Measurements from ENCODE around the gene LRIT3. TPM values are rescaled to one million over a fixed set of nuclear protein-coding genes. Genes with fewer than 3 reads are reported as not detected.
A peak's percentile ranks its signal among the peaks of the same experiment; 100 is the strongest.

The LRIT3 gene
- total and polyA plus RNA-seq, 2 of the 4 experiments (the other 2 are of a cell fraction), result 0.02 TPM; not detected in 1

GRCh38 chr4:109815151-109816081 is 32.5 kb upstream of the LRIT3 start, which contains the start of gene GAR1:
TSS of gene GAR1 (plus strand) at chr4:109815762. CDS start at chr4:109816165, 403 bp downstream.
- H2AFZ ChIP-seq (replicated peaks; ENCODE audit: low read length, poor library complexity), result peak within 1 kb of the TSS; percentile 97
- peak within 1 kb of the TSS; percentile 31; the same call in 1 of the 3 replicates for H2BK15ac ChIP-seq (ENCODE audit: low read depth, low read length)
- H4K5ac ChIP-seq (ENCODE audit: low read depth, low read length), result peak within 1 kb of the TSS; percentile 84
- H3K36me3 ChIP-seq (ENCODE audit: control insufficient read depth, insufficient read depth, low read length), result no peaks in the 10 kb centered on the region; the same call in 1 of the 2 replicates
- H2BK20ac ChIP-seq (ENCODE audit: low read depth, low read length), result no peak within 1 kb of the TSS
- no peaks in the 10 kb centered on the region for H4K20me1 ChIP-seq (ENCODE audit: insufficient read depth, low read length)
- peak within 1 kb of the TSS; percentile 45; the same call in 1 of the 2 replicates for H2BK120ac ChIP-seq (ENCODE audit: low read depth, low read length)
- H3K9ac ChIP-seq (ENCODE audit: low read depth, low read length), result peak within 1 kb of the TSS; percentile 95
- peak within 1 kb of the TSS; percentile 90 for H2AK5ac ChIP-seq (ENCODE audit: low read depth, low read length)
- peak within 1 kb of the TSS; percentile 93 for H3K4ac ChIP-seq (ENCODE audit: low read depth, low read length)
- H3K27ac ChIP-seq (ENCODE audit: insufficient read depth, low read length), result peak within 1 kb of the TSS; percentile 78
- H2BK5ac ChIP-seq (ENCODE audit: low read depth, low read length, poor library complexity, severe bottlenecking), result peak within 1 kb of the TSS; percentile 81
- BruUV-seq (replicated peaks), result TSS peak; percentile 72
- H3K27me3 ChIP-seq (ENCODE audit: control insufficient read depth, insufficient read depth, low read length), result no peaks in the 10 kb centered on the region
- H3K9me3 ChIP-seq (ENCODE audit: control insufficient read depth, insufficient read depth, low read length), result no peaks in the 10 kb centered on the region
- peaks cover 18 to 28% of the 10 kb centered on the region in 2 experiments; a peak in 3 of 4 replicates for H3K79me1 ChIP-seq (ENCODE audit: low read depth in 1 of 2, low read length in 2 of 2)
- CTCF ChIA-PET, result interaction anchor here (0.7 kb wide), 1 partner anchor 1023 kb away, joined by 5 read pairs; no protein-coding TSS in a partner anchor
- ATAC-seq (ENCODE audit: low read depth), result peak; percentile 95
- peak within 1 kb of the TSS; percentile 97 for H2AK9ac ChIP-seq (replicated peaks; ENCODE audit: low read depth, low read length, poor library complexity)
- peak within 1 kb of the TSS; percentile 89 for H4K91ac ChIP-seq (ENCODE audit: insufficient read depth, low read depth, low read length)
- H3K56ac ChIP-seq (ENCODE audit: extremely low read depth, insufficient read depth, low read length), result peak within 1 kb of the TSS; percentile 98
- H3K14ac ChIP-seq (replicated peaks; ENCODE audit: low read depth, low read length), result peak within 1 kb of the TSS; percentile 84
- in situ Hi-C loops (cut with MboI; ENCODE audit: low sequenced_read_pairs), result loop anchor here (10.0 kb wide), 3 partner anchors 111 to 391 kb away; partner anchors contain the start of gene CASP6
- no peaks in the 10 kb centered on the region for H3K9me1 ChIP-seq (ENCODE audit: insufficient read depth, low read length)
- peak; percentile 92 for DNase-seq
- H3K23ac ChIP-seq (ENCODE audit: low read depth, low read length), result peak within 1 kb of the TSS; percentile 88
- POLR2A ChIA-PET (ENCODE audit: unreplicated experiment), result interaction anchor here (0.7 kb wide), 1 partner anchor 160 kb away, joined by 4 read pairs; no protein-coding TSS in a partner anchor
- no peaks in the 10 kb centered on the region for H3K4me1 ChIP-seq (ENCODE audit: control insufficient read depth, insufficient read depth, low read length)
- H3K18ac ChIP-seq (ENCODE audit: low read depth, low read length), result peak within 1 kb of the TSS; percentile 62
- dilution Hi-C loops (cut with HindIII; ENCODE audit: low sequenced_read_pairs, unreplicated experiment), result no loop called here
- peak within 1 kb of the TSS; percentile 84 for H3K4me2 ChIP-seq (ENCODE audit: low read depth, low read length)
- peak within 1 kb of the TSS; percentile 94 to 97 for H4K8ac ChIP-seq (ENCODE audit: low read depth in 2 of 2, low read length in 2 of 2)
- WGBS, 2 experiments (ENCODE audit: extremely low coverage in 2 of 2, insufficient read length in 1 of 2), result 3% methylated on average over 22 of the region's 53 CpGs; no CpG with 5 or more reads in 1 of the 2 experiments
- intact Hi-C loops (cut with micrococcal nuclease), result loop anchor here (1.0 to 2.0 kb wide), 3 partner anchors 85 to 381 kb away; partner anchors contain the start of gene PLA2G12A
- peak within 1 kb of the TSS; percentile 61 for H3K4me3 ChIP-seq (ENCODE audit: insufficient read depth, low read depth, low read length)
- TF ChIP-seq MAZ (IDR thresholded peaks at IDR 0.05; ENCODE audit: borderline replicate concordance, low read depth, low read length) (peak; percentile 50; the same call in 1 of the 2 replicates), NFE2L2 (IDR thresholded peaks at IDR 0.05; ENCODE audit: low read depth, low read length) (no peak), RFX5 (IDR thresholded peaks at IDR 0.05; ENCODE audit: low read depth, low read length) (no peak), MAFK (IDR thresholded peaks at IDR 0.05; ENCODE audit: low read depth, low read length) (no peak), ELK1 (IDR thresholded peaks at IDR 0.05; ENCODE audit: borderline replicate concordance, low read depth, low read length) (no peak), USF2 (IDR thresholded peaks at IDR 0.05; ENCODE audit: low read depth, low read length) (peak; percentile 78), MXI1 (IDR thresholded peaks at IDR 0.05; ENCODE audit: borderline replicate concordance, low read depth, low read length) (peak; percentile 99), CTCF (conservative IDR thresholded peaks at IDR 0.05; ENCODE audit: low read depth, low read length) (no peak), CHD1 (IDR thresholded peaks at IDR 0.05; ENCODE audit: low read depth, low read length) (no peak), BHLHE40 (IDR thresholded peaks at IDR 0.05; ENCODE audit: low read depth, low read length) (peak; percentile 60; the same call in 1 of the 2 replicates), RCOR1 (IDR thresholded peaks at IDR 0.05; ENCODE audit: insufficient replicate concordance, low read length) (no peak)
